A549 (cell line): ENCODE measurements around the gene UFD1.

Experiments used
- EP300 ChIP-seq, 2 experiments: fragments of >200 bp; sonication (Bioruptor Twin); formaldehyde crosslinking; IDR thresholded peaks; 2 replicates in 1 of 2; 3 replicates in 1 of 2; pipeline ENCODE4 v1.6.1; 2016 to 2017
- JUN ChIP-seq, 2 experiments: fragments of >200 bp; sonication (Bioruptor Twin); formaldehyde crosslinking; IDR thresholded peaks; 2 replicates in 1 of 2; 3 replicates in 1 of 2; pipeline ENCODE4 v1.6.1; 2016 to 2017
- JUNB ChIP-seq: fragments of >200 bp; sonication (Bioruptor Twin); formaldehyde crosslinking; IDR thresholded peaks from 2 replicates; pipeline ENCODE4 v1.6.1; 2016
- MYC ChIP-seq: IDR thresholded peaks from 2 replicates; pipeline ENCODE4 v1.6.1; 2012; ENCODE audit warnings: mild to moderate bottlenecking, inconsistent platforms, low read length, improper control_type of control experiment, borderline replicate concordance
- NFE2L2 ChIP-seq: fragments of 150-350 bp; conservative IDR thresholded peaks from 2 replicates; pipeline ENCODE4 v1.6.1; 2014; ENCODE audit warnings: low read length
- POLR2A ChIP-seq: IDR thresholded peaks from 2 replicates; pipeline ENCODE4 v1.6.1; 2012; ENCODE audit warnings: mild to moderate bottlenecking, low read length
- RAD21 ChIP-seq, 2 experiments: fragments of >200 bp in 1 of 2; sonication (Bioruptor Twin) in 1 of 2; formaldehyde crosslinking in 1 of 2; IDR thresholded peaks in 1 of 2; conservative IDR thresholded peaks in 1 of 2; 2 replicates in 1 of 2; 3 replicates in 1 of 2; pipeline ENCODE4 v1.6.1; 2012 to 2018; ENCODE audit warnings: inconsistent platforms in 1 of 2
- TP53 ChIP-seq: fragments of 250-450 bp; sonication (Bioruptor Pico); IDR thresholded peaks from 2 replicates; pipeline ENCODE4 v1.5.0; 2021; ENCODE audit warnings: mild to moderate bottlenecking, moderate library complexity
- ZSCAN20 ChIP-seq: fragments of 250-450 bp; sonication (Bioruptor Pico); IDR thresholded peaks from 2 replicates; pipeline ENCODE4 v1.8.0; 2022; ENCODE audit warnings: mild to moderate bottlenecking, moderate library complexity
- TF ChIP-seq, protein P1 (sequence below): fragments of >200 bp; sonication (Bioruptor Twin); formaldehyde crosslinking; IDR thresholded peaks from 3 replicates; pipeline ENCODE4 v1.5.1; 2016
- TF ChIP-seq, protein P2 (sequence below): fragments of 250-450 bp; sonication (Bioruptor Pico); IDR thresholded peaks from 2 replicates; pipeline ENCODE4 v1.5.0; 2021; ENCODE audit warnings: mild to moderate bottlenecking, moderate library complexity, borderline replicate concordance
- TF ChIP-seq, protein P3 (sequence below): fragments of 200-600 bp; sonication (generic); IDR thresholded peaks from 2 replicates; pipeline ENCODE4 v1.6.1; 2016; ENCODE audit warnings: antibody characterized with exemption, mild to moderate bottlenecking, moderate library complexity
- TF ChIP-seq, protein P4 (sequence below): fragments of 150-350 bp; IDR thresholded peaks from 2 replicates; pipeline ENCODE4 v1.6.1; 2014; ENCODE audit warnings: low read depth, mild to moderate bottlenecking, low read length

DNA sequence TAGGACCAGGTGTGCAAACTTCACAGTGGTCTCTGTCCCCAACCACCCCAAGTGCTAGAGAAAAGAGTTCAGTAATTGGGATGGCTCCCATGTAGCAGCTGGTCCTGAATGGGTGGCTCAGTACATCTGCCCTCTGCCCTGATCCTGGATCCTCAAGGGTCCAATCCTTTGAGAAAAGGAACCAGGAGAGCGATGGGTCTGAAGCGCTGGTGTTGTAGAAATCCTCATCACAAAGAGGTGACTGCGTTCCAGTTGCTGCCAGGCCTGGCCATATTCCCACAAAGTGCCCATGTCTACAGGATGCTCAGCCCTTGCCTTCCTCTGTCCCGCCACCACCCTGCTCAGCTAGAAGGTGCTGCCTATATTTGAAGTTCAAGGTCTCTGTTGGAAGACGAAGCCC is 25.3 kb downstream of the UFD1 start:
- TF ChIP-seq, protein P1, sequence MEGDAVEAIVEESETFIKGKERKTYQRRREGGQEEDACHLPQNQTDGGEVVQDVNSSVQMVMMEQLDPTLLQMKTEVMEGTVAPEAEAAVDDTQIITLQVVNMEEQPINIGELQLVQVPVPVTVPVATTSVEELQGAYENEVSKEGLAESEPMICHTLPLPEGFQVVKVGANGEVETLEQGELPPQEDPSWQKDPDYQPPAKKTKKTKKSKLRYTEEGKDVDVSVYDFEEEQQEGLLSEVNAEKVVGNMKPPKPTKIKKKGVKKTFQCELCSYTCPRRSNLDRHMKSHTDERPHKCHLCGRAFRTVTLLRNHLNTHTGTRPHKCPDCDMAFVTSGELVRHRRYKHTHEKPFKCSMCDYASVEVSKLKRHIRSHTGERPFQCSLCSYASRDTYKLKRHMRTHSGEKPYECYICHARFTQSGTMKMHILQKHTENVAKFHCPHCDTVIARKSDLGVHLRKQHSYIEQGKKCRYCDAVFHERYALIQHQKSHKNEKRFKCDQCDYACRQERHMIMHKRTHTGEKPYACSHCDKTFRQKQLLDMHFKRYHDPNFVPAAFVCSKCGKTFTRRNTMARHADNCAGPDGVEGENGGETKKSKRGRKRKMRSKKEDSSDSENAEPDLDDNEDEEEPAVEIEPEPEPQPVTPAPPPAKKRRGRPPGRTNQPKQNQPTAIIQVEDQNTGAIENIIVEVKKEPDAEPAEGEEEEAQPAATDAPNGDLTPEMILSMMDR = no peak
- TF ChIP-seq, protein P2, sequence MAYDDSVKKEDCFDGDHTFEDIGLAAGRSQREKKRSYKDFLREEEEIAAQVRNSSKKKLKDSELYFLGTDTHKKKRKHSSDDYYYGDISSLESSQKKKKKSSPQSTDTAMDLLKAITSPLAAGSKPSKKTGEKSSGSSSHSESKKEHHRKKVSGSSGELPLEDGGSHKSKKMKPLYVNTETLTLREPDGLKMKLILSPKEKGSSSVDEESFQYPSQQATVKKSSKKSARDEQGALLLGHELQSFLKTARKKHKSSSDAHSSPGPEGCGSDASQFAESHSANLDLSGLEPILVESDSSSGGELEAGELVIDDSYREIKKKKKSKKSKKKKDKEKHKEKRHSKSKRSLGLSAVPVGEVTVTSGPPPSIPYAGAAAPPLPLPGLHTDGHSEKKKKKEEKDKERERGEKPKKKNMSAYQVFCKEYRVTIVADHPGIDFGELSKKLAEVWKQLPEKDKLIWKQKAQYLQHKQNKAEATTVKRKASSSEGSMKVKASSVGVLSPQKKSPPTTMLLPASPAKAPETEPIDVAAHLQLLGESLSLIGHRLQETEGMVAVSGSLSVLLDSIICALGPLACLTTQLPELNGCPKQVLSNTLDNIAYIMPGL (CRISPR knock-in tag) = no peak
- TF ChIP-seq MYC (no peak), NFE2L2 (no peak), EP300 (IDR thresholded peaks at IDR 0.05) (no peak), TP53 (no peak), RAD21 (conservative IDR thresholded peaks at IDR 0.05 in 1 of 2, IDR thresholded peaks at IDR 0.05 in 1 of 2) (no peak), JUNB (no peak), POLR2A (no peak), JUN (IDR thresholded peaks at IDR 0.05) (no peak), ZSCAN20 (CRISPR knock-in tag) (no peak)
- TF ChIP-seq, protein P3, sequence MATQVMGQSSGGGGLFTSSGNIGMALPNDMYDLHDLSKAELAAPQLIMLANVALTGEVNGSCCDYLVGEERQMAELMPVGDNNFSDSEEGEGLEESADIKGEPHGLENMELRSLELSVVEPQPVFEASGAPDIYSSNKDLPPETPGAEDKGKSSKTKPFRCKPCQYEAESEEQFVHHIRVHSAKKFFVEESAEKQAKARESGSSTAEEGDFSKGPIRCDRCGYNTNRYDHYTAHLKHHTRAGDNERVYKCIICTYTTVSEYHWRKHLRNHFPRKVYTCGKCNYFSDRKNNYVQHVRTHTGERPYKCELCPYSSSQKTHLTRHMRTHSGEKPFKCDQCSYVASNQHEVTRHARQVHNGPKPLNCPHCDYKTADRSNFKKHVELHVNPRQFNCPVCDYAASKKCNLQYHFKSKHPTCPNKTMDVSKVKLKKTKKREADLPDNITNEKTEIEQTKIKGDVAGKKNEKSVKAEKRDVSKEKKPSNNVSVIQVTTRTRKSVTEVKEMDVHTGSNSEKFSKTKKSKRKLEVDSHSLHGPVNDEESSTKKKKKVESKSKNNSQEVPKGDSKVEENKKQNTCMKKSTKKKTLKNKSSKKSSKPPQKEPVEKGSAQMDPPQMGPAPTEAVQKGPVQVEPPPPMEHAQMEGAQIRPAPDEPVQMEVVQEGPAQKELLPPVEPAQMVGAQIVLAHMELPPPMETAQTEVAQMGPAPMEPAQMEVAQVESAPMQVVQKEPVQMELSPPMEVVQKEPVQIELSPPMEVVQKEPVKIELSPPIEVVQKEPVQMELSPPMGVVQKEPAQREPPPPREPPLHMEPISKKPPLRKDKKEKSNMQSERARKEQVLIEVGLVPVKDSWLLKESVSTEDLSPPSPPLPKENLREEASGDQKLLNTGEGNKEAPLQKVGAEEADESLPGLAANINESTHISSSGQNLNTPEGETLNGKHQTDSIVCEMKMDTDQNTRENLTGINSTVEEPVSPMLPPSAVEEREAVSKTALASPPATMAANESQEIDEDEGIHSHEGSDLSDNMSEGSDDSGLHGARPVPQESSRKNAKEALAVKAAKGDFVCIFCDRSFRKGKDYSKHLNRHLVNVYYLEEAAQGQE = no peak
- TF ChIP-seq, protein P4, sequence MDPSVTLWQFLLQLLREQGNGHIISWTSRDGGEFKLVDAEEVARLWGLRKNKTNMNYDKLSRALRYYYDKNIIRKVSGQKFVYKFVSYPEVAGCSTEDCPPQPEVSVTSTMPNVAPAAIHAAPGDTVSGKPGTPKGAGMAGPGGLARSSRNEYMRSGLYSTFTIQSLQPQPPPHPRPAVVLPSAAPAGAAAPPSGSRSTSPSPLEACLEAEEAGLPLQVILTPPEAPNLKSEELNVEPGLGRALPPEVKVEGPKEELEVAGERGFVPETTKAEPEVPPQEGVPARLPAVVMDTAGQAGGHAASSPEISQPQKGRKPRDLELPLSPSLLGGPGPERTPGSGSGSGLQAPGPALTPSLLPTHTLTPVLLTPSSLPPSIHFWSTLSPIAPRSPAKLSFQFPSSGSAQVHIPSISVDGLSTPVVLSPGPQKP = no peak
